ENCODE measurements around the gene ARAP3. TPM values are rescaled to one million over a fixed set of nuclear protein-coding genes. Genes with fewer than 3 reads are reported as not detected.
A peak's percentile ranks its signal among the peaks of the same experiment; 100 is the strongest.

The ARAP3 gene
- total RNA-seq, 1 experiment from 2014 or later = 0.69 TPM

DNA sequence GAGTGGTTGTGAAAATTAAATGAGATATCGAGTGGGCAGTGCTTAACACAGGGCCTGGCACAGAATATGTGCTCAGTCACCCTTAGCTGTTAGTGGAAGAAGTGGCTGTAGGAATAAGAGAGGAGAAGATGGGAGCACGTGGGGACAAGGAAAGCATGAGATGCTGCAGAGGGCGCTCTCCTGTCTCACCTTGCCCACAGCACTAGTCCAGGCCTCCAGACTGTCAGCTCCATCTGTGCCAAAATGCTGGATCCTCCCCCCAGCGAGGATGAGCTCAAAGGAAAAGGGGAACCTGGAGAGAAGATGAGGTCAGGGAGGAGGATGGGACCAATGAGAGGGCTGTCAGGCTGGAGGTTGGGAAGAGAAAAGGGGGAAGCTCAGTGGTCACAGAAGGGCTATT, 12.5 kb downstream of the ARAP3 start:
- no peak for DNase-seq (ENCODE audit: low read depth)

GRCh38 chr5:141668601-141669265, 13.3 kb downstream of the ARAP3 start:
- no peak for DNase-seq (ENCODE audit: low read depth)

- no peak for DNase-seq (ENCODE audit: low read depth)
Measured at GRCh38 chr5:141665995-141666940, 15.8 kb downstream of the ARAP3 start.

- peak; percentile 53 for DNase-seq (ENCODE audit: low read depth)
Measured at GRCh38 chr5:141664733-141665461, 17.1 kb downstream of the ARAP3 start.

GRCh38 chr5:141663506-141663905, 18.5 kb downstream of the ARAP3 start:
- no peak for DNase-seq (ENCODE audit: low read depth)

DNA sequence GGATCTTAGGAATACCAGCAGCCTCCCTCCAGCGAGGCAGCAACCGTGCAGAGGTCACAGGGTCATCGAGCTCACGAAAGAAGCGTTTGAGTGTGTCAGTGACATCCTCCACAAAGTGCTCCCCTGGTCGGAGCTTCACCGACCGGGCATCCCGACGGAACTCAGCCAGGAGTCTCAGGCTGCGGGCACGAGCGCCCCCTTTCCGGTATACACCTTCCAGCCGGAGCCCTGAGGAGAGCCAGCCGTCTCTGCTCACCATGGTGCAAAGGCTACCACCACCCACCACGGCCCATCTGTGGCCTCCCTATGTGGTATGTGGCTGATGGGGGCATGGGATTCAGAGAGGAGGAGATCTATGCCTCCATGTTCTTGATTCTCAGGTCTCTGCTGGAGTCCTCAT, 20.0 kb downstream of the ARAP3 start:
- no peak for DNase-seq (ENCODE audit: low read depth)

DNA sequence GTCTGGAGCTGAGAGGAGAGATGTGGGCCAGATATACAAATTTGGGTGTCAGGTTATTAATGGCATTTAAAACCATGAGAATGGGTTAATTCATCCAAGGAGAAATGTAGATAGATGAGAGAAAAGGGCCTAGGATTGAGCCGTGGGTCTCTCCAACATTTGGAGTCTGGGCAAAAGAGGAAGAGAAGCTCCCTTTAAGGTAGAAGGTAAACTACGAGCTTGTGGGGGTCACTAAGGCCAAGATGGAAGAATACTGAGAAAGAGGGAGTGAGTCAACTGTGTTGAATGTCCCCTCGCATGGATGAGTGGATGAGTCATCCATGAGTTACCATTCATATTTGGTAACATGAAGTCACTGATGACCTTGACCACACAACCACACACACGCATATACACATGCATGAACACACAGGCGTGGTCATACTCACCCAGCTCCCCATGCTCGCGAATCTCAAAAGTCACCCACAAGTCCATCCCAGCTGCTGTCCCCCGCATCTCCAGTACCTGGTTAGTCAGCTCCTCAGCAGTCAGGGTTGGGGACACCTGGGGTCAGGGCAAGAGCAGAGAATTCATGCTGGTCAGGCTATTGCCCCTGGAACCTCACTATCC, 24.0 kb downstream of the ARAP3 start:
- peak; percentile 92 for DNase-seq (ENCODE audit: low read depth)

DNA sequence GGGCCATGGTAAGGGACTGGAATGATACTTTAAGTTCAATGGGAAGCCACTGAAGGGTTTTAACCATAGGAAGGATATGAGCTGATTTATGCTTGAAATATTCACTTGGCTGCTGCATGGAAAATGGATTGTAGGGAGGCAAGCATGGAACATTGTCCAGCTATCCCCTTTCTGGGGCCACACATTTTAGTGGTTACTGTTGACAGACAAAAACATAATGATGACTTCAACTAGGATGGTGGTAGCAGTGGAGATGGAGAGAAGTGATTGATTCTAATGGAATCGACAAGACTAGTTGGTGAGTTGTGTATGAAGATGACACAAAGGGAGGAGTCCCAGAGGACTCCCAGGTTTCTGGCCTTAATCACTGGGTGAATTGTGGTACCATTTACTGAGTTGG, 24.6 kb downstream of the ARAP3 start:
- DNase-seq (ENCODE audit: low read depth) = no peak

- no peak for DNase-seq (ENCODE audit: low read depth)
Measured at GRCh38 chr5:141656396-141656795, 25.6 kb downstream of the ARAP3 start.

- DNase-seq (ENCODE audit: low read depth) = no peak
Measured at GRCh38 chr5:141655020-141655419, 27.0 kb downstream of the ARAP3 start.

GRCh38 chr5:141654298-141654697, 27.7 kb downstream of the ARAP3 start:
- DNase-seq (ENCODE audit: low read depth) = peak; percentile 59

- DNase-seq (ENCODE audit: low read depth) = no peak
Measured at GRCh38 chr5:141651728-141652105, 30.3 kb downstream of the ARAP3 start.

DNA sequence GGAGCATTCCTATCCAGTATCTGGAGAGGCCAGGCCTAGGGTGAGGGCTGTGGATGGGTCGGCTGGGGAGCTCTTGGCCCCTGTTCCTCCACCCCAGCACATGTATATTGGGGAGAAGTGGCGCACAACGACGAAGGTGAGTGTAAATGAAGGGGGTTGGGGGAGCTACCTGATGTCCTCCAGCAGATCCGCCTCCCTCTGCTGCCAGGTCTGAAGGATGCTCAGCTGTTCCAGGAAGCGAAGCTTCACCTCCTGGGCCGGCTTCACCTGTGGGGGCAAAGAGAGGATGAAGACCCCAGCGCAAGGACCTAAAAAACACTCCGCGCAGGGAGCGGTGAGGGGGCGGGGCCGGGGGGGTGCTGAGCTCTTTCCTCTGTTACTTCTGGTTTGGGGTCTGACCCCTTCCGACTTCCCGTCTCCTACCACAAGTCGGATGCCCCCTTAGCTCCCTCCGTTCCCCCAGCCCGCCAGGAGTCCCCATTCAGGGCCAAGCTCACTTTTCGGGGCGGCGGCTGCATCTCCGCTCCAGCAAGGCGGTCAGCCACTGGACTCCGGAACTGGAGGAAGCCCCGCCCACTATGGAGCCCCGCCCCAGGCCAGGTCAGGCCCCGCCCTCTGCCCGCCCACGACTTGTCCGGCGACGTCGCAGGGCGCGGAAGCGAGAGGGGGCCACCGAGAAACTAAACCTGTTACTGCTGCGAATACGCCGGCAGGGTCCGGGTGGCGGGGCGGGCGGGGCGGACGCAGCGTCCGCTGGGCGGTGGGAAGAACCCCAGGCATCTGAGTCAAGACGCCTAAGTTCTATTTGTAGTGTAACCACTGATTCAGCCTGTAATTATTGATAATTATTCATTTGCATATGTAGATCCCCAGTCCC, 30.9 kb downstream of the ARAP3 start, which contains the start of gene FCHSD1:
Gene FCHSD1 (minus strand): TSS at position 568 of the 877 bp plus-strand sequence. CDS start 50 bp downstream, at position 518.
- peak; percentile 40 for DNase-seq (ENCODE audit: low read depth)

- DNase-seq (ENCODE audit: low read depth) = no peak
Measured at GRCh38 chr5:141649972-141650371, 32.1 kb downstream of the ARAP3 start.

DNA sequence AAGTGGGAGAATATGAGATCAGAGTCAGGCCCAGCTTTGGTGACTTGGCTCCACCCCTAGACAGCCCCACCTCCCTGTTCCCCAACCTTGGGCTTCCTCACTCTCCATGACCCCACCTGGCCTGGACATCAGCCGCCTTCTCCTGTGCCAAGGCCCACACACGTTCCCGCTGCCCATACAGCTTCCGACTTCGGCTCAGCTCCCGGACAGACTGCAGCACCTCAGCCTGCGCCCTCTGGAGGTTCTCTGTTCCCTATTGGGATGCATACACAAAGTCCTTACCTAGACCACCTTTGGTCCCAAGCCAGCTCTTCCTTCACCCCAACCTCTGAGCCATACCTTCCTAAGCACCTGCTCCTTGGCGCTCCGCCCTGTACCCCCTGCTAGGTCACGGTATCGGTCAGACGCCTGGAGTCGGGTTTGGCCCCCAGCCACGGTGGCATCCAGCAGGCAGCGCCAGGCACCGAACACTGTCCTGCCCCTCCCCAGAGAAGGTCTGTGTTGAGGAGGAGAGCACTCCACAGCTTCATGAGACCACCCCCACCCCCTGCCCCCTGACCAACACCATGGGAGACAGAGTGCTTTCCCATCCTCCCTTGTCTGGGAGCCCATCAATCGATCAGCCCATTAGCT, 32.9 kb downstream of the ARAP3 start:
- DNase-seq (ENCODE audit: low read depth) = no peak

- no peak for DNase-seq (ENCODE audit: low read depth)
Measured at GRCh38 chr5:141647851-141648250, 34.2 kb downstream of the ARAP3 start.

GRCh38 chr5:141647242-141647641, 34.8 kb downstream of the ARAP3 start:
- no peak for DNase-seq (ENCODE audit: low read depth)

GRCh38 chr5:141646026-141646425, 36.0 kb downstream of the ARAP3 start:
- no peak for DNase-seq (ENCODE audit: low read depth)

- peak; percentile 79 for DNase-seq (ENCODE audit: low read depth)
Measured at GRCh38 chr5:141641634-141642267, 40.3 kb downstream of the ARAP3 start.

GRCh38 chr5:141640698-141641097, 41.3 kb downstream of the ARAP3 start:
- DNase-seq (ENCODE audit: low read depth) = no peak
